ENCODE measurements around the gene HPN.
A peak's percentile ranks its signal among the peaks of the same experiment; 100 is the strongest.
"Not testable (repeated sequence)": the region's sequence is repeated elsewhere in the genome, so short reads cannot be mapped to it uniquely, and the experiment has no call there.

HPN gene

GRCh38 chr19:35028600-35028885, 13.0 kb upstream of the HPN start:
- not testable (repeated sequence) for DNase-seq

DNA sequence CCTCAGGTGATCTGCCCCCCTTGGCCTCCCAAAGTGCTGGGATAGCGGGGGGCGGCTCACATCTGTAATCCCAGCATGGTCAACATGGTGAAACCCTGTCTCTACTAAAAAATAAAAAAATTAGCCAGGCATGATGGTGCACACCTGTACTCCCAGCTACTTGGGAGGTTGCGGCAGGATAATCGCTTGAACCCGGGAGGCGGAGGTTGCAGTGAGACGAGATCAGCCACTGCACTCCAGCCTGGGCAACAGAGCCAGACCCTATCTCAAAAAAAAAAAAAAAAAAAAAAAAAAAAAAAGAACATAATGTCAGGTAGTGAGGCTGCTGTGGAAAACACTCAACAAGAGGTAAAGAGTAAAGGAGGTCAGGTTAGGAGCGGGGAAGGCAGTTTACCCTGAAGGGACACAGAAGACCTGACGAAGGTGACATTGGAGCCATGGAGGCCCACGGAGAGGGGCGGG, 12.2 kb upstream of the HPN start:
- DNase-seq = not testable (repeated sequence)

GRCh38 chr19:35029737-35030256, 11.7 kb upstream of the HPN start:
- no peak for DNase-seq

- peak; percentile 78 for DNase-seq
Observed at GRCh38 chr19:35030257-35031071, 11.1 kb upstream of the HPN start, which contains the start of gene SCN1B. TSS of gene SCN1B (plus strand) at chr19:35030470. CDS start at chr19:35030821, 351 bp downstream.

DNA sequence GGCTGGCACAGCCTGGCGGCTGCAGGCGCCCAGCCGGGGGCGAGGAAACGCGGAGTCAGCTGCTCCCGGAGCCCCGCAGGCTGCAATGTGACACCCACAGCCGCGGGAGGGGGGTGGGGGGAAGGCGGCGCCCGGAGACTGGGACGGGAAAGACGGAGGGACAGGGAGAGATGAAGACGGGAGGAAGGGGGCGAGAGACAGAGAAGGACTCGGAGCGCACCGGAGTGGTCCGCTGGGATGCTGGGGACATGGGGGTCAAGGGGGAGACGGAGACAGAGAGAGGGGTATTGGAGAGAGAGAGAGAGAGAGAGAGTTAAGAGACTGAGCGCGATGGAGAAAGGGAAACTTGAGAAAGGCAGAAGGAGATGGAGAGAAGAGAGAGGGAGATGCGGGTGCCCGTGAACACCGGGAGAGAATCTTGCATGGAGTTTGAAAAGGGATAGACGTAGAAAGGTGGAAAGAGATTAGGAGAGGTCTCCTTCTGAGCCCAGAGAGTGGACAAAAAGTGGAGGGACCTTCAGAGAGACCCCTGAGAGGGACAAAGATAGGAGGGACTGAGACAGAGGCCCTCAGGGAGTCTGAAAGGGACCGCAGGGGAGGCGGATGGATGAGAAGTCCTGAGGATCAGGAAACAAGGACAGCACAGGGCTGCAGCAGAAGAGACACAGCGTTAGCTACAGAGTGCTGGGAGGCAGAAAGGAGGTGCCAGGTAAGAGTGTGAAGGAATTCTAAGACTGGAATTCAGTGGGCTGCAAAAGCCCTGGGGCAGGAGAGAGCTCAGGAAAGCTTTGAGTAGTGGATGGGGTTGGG, 10.2 kb upstream of the HPN start:
- DNase-seq = peak; percentile 46

- no peak for DNase-seq
Observed at GRCh38 chr19:35032356-35032865, 9.1 kb upstream of the HPN start.

- no peak for DNase-seq
Observed at GRCh38 chr19:35033067-35034004, 8.2 kb upstream of the HPN start.

- DNase-seq = no peak
Observed at GRCh38 chr19:35034005-35034502, 7.5 kb upstream of the HPN start.

- no peak for DNase-seq
Observed at GRCh38 chr19:35034588-35035382, 6.7 kb upstream of the HPN start.

- peak; percentile 18 for DNase-seq
Observed at GRCh38 chr19:35037716-35038622, 3.6 kb upstream of the HPN start.

GRCh38 chr19:35038623-35039512, 2.7 kb upstream of the HPN start:
- DNase-seq = peak; percentile 37

DNA sequence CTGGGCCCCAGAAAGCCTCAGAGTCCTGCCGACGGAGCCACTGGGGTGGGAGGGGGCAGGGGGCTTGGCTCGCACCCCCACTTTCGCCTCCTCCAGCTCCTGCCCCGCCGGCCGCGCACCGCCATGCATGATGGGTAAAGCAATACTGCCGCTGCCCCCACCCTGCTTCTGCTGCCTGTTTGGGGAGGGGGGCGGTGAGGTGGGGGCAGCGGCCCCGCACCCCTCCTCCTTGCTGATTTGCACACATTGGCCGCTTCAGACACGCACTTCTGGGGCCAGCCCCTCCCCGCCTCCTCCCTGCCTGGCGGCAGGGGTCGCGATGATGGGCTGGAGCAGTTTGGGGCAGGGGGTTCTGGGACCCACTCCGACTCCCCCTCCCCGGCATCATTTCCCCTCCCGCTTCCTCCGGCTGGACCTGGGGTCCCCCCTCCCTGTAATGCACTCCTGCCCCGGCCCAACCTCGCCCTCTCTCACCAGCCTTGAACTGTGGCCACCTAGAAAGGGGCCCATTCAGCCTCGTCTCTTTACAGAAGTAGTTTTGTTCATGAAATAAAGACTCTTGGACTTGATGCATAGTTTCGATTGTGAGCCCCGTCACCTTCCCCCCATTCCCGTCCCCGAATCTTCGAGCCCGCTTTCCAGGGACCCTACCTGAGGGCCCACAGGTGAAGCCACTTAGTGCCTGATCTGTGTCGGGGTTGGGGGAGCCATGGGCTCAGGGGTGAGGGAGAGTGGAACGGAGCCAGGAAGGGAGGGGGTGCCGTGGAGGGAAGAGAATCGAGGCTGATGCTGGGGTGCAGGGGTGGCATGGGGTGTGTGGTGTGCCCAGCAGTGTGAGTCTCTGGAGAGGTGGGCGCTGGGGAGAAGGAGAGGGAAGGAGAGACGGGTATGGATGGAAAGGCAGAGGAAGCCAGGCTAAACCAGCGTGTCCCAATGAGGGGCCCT, 1.4 kb upstream of the HPN start:
- no peak for DNase-seq

- DNase-seq = no peak
Observed at GRCh38 chr19:35040826-35041547, 534 bp upstream of the HPN start.

GRCh38 chr19:35042056-35042730, 672 bp downstream of the HPN start:
- no peak for DNase-seq

- no peak for DNase-seq
Observed at GRCh38 chr19:35042954-35043604, 1.6 kb downstream of the HPN start.

GRCh38 chr19:35043906-35044305, 2.4 kb downstream of the HPN start:
- DNase-seq = no peak

Measured in fibroblast of skin of right biceps (primary cell).